Hindlimb muscle (tissue), 1 donor: ENCODE results near the gene SIRT7. TPM values are rescaled to one million over a fixed set of nuclear protein-coding genes. Genes with fewer than 3 reads are reported as not detected.
"Not testable (repeated sequence)": the region's sequence is repeated elsewhere in the genome, so short reads cannot be mapped to it uniquely, and the experiment has no call there.

Experiments used
- DNase-seq: peaks from one replicate; pipeline ENCODE4 v3.0.0-alpha.2; 2013
- polyA plus RNA-seq: library from polyadenylated mRNA; unstranded; fragments of 120-200 nt; gene quantifications from one replicate; pipeline ENCODE4 v1.2.1, GENCODE V29; 2013; ENCODE audit not compliant: insufficient read length

SIRT7 gene
- polyA plus RNA-seq, 1 donor: 9.3 TPM

GRCh38 chr17:81918832-81919545 lies 1.0 kb upstream of the SIRT7 start:
- DNase-seq: no peak

- not testable (repeated sequence) for DNase-seq
Observed at GRCh38 chr17:81918333-81918669, 325 bp upstream of the SIRT7 start.

GRCh38 chr17:81916234-81917001 lies 1.6 kb downstream of the SIRT7 start:
- no peak for DNase-seq

- no peak for DNase-seq
Observed at GRCh38 chr17:81915331-81915730, 2.6 kb downstream of the SIRT7 start.

GRCh38 chr17:81914103-81914850 lies 3.7 kb downstream of the SIRT7 start:
- DNase-seq: no peak

GRCh38 chr17:81913394-81914102 lies 4.4 kb downstream of the SIRT7 start:
- no peak for DNase-seq

- DNase-seq: no peak
Observed at GRCh38 chr17:81912441-81913309, 5.3 kb downstream of the SIRT7 start.

GRCh38 chr17:81911969-81912368 lies 6.0 kb downstream of the SIRT7 start:
- no peak for DNase-seq

GRCh38 chr17:81911277-81911961 lies 6.6 kb downstream of the SIRT7 start, which contains the start of gene PCYT2:
TSS of gene PCYT2 (minus strand) at chr17:81911399. CDS start at chr17:81911355, 44 bp downstream.
- peak; percentile 87 for DNase-seq

GRCh38 chr17:81910840-81911276 lies 7.1 kb downstream of the SIRT7 start:
- no peak for DNase-seq

GRCh38 chr17:81909966-81910839 lies 7.8 kb downstream of the SIRT7 start:
- no peak for DNase-seq

GRCh38 chr17:81909231-81909630 lies 8.7 kb downstream of the SIRT7 start:
- DNase-seq: no peak

- DNase-seq: no peak
Observed at GRCh38 chr17:81908793-81909192, 9.2 kb downstream of the SIRT7 start.

- DNase-seq: no peak
Observed at GRCh38 chr17:81907219-81908145, 10.5 kb downstream of the SIRT7 start.

- DNase-seq: no peak
Observed at GRCh38 chr17:81906476-81907218, 11.3 kb downstream of the SIRT7 start.

GRCh38 chr17:81905993-81906392 lies 12.0 kb downstream of the SIRT7 start:
- DNase-seq: no peak

- no peak for DNase-seq
Observed at GRCh38 chr17:81905424-81905875, 12.5 kb downstream of the SIRT7 start.
